ENCODE results near the gene ATP6V1A.

Gene ATP6V1A

DNA sequence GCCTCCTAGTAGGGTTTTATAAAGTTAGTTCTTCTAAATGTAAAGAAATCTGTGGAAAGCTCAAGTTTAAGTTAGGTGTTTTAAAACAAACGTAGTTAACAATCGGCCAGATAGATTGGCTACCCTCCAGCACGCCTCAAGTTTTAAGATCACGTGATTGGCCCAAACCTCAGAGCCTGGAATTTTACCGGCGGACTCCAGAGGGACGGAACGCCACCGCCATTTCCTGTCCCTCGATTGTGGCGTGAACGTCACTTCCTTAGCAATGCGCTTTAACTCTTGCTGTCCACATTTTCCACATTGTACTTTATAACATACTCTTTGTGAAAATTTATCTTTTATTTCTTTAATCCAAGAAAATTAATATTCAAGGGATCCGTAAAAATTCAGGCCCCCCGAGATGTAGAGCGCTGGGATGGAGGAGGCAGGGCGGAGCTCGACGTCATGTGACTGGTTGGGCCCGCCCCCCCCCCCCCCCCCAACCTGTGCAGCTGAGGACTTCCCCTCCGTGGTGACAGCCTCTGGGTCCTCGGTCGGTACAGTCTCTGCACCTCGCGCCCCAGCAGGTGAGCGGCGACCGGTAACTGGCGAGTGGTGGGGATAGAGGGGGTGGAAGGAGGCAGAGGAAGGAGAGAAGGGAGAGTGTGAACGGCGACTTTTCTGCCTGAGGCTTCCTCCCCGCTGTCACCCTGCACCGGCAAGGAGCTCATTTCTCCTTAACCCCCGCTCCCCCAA, at the start of gene ATP6V1A:
Gene ATP6V1A (plus strand): TSS at position 488 of the 735 bp plus-strand sequence. CDS start 31,719 bp downstream, outside the sequence.
- DNase-seq, result peak; percentile 95

DNA sequence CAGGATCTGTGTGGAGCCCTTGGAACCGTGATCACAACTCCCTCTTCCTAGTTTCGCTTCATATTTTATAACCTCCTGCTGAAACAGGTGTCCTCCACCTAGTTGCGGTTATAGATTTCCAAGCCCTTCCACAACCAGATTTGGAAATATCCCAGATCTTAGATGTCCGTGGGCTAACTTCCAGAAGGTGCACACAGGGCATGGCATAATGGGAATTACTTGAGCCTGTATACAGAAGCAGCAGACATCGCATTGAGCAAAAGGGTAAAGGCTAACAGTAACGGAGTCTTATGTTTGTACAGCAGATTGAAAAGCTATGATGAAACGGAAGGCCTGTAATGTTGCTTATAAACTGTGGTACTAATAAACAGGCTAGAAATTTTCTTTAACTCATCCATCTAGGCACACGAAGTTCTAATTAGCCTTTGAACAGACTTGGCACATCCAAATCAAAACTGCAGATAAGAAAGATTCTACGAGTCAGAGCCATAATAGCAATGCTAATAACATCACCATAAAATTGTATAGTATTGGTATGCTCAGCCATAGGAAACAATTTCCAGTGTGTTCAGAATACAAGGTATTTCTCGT, 49.2 kb upstream of the ATP6V1A start:
- no peak for DNase-seq

GRCh38 chr3:113698213-113698742, 48.6 kb upstream of the ATP6V1A start:
- no peak for DNase-seq

- no peak for DNase-seq
Measured at GRCh38 chr3:113698956-113699355, 47.9 kb upstream of the ATP6V1A start.

DNA sequence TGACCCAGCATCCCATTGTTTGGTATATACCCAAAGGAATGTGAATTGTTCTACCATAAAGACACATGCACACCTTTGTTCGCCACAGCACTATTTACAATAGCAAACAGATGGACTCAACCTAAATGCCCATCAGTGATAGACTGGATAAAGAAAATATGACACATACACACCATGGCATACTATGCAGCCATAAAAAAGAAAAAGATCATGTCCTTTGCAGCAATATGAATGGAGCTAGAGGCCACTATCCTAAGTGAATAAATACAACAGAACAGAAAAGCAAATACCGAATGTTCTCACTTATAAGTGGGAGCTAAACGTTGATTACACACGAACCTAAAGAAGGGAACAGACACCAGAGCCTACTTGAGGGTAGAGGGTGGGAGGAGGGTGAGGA, 39.0 kb upstream of the ATP6V1A start:
- DNase-seq, result no peak

GRCh38 chr3:113712129-113712528, 34.7 kb upstream of the ATP6V1A start:
- DNase-seq, result no peak

DNA sequence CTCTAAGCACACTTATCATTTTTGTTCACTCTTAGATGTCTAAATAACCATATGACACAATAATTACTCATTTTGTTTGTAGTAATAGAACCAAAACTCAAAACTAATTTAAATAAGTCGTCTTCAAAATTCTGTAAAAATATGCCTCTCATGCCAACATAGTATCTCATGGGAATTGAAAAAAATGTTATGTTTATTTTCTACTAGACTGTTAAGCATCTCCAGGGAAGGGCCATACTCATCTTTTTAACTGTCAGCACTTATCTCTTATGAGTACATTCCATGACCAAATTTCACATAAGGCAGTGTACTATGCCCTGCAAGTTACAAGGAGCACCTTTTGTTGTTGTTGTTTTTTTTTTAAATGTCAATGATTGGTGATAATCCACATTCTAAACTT, 32.1 kb upstream of the ATP6V1A start:
- no peak for DNase-seq

DNA sequence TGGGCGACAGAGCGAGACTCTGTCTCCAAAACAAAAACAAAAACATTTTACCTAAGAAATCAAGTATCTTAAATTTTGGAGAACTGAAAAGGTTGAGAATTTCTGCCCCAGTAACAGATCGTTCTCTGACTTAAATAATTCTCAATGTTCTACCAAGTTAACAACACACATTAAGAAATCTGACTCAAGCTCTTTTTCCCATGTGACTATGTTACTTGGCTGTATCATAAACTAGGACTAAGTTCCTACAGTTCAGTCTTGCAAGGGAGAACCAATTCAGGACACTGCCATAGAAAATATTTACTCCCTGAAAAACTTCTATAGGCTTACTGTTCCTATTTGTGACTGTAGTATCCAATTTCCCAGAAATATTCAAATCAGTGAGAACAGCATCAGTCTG, 29.5 kb upstream of the ATP6V1A start:
- no peak for DNase-seq

DNA sequence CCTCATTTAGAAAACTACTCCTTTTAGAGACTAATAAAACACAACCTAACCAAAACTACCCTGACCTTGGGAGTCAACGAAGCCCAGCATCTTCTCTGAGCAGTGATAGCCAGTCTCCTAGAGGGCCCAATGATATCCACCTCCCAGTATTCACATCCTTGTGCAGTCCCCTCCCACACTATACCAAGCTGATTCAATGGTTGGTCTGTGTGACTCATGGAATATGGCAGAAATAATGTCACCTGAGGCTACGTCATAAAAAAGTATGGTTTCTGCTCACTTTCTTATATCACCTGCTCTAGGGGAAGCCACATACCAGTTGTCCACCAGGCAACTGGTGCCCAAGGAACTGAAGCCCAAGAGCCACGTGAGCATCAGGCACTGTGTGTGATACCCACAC, 29.0 kb upstream of the ATP6V1A start:
- DNase-seq, result no peak

- no peak for DNase-seq
Measured at GRCh38 chr3:113719294-113719693, 27.5 kb upstream of the ATP6V1A start.

DNA sequence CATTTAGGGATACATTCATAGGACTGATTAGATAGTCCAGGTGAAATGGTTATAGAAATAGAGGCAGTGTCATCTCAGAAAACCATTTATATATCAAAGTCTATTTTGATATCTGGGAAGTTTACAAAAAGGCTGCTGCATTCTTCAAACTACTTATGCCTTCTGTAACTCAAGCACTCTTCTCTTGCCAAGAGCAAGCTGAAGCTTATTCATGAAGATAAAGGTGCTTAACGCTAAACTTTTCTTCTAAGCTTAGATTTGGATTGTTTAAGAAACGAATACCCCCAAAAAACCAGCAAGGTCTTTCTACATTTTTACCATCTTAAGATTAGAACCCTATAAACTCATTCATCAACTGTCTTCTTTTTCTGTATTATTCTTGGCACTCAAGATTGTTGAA, 27.1 kb upstream of the ATP6V1A start:
- no peak for DNase-seq

DNA sequence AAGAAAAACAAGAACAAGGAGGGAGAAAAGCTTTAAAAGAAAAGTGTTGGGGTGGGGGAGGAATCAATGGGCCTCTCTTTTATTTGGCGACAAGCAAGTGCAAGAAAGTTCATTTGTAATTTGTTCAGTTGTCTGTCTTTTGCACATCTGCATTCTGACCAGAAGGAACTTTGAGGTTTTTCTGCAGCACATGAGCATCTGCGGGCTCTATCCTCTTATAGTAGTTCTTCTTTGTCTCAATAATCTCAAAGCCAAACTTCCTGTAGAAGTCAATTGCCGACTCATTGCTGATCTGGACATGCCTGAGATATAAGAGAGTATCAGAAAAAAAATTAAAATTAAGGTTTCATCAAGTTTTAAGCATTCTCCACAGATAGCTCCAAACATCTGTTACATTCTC, 25.2 kb upstream of the ATP6V1A start:
- no peak for DNase-seq

DNA sequence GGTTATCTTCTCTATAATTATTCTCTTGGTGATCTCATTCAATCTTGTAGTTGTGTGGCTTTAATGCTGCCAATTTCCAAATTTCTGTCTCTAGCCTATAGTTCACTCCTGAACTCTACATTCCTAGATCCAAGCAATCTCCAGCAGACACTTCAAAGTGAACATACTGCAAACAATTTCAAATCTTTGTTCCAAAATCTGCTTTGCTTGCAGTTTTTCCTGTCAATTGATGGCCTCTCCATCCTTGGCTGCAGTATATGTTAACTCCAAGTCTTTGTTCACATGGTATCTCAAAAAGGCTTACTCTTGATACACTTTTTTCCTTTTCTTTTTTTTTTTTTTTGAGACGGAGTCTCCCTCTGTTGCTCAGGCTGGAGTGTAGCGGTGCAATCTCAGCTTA, 18.2 kb upstream of the ATP6V1A start:
- DNase-seq, result no peak

DNA sequence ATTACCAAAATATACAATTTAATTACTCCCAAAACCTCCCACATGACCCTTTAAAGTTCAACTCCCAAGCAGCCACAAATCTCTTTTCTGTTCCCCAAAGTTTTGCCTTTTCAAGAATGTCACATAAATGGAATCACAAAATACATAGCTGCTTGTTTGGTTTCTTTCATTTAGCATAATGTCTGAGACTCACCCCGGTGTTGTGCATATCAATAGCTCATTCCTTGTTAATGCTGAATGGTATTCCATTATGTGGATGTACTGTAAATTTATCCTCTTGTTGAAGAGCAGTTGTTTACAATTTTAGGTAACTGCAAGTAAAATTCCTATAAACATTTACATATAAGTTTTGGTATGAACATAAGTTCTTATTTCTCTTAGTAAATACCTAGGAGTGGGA, 16.3 kb upstream of the ATP6V1A start:
- DNase-seq, result no peak

- DNase-seq, result no peak
Measured at GRCh38 chr3:113731694-113732093, 15.1 kb upstream of the ATP6V1A start.

GRCh38 chr3:113736548-113737089, 10.2 kb upstream of the ATP6V1A start:
- peak; percentile 68 for DNase-seq

- DNase-seq, result no peak
Measured at GRCh38 chr3:113741086-113741485, 5.7 kb upstream of the ATP6V1A start.

GRCh38 chr3:113741620-113742019, 5.2 kb upstream of the ATP6V1A start:
- DNase-seq, result no peak

GRCh38 chr3:113743006-113743630, 3.7 kb upstream of the ATP6V1A start:
- no peak for DNase-seq

GRCh38 chr3:113744941-113745755, 1.7 kb upstream of the ATP6V1A start:
- peak; percentile 89 for DNase-seq

DNA sequence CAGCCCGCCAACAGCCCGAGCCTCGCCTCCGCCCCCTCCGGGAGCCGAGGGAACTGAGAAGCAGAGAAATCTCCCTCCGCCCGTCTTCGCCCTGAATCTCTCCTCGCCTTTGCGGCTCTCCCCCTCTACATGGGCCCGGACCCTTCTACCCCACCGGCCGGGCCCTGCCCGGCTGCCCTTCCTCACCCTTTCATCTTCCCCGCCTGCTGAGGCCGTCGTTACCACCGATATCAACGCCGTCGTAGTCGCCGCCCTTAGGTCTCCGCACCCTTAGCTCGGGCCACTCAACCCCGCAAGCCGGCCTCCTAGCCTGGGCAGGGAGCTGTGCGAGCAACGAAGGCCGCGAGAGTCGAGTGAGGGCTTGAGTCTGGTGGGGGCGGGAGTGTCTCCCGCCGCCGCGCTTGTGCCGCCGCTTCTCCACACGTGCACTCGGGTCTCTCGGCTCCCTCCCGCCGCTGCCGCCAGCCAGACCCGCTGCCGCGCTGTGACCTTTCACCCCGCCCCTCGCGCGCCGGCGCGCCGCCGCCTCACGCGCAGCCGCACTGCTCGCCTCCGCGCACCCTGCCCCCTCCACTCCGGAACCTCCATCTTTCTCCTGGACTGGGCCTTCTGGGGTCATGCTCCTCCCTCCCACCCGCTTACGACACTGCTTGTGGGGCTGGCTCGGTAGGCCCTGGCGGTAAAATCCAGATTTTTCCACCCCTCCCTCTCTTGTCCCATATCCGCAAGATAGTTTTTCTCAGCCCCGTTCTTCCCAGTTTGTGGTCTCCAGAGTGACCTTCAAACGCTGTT, 883 bp upstream of the ATP6V1A start, which contains the start of gene NAA50:
Gene NAA50 (minus strand): TSS at position 494 of the 792 bp plus-strand sequence. CDS start 300 bp downstream, at position 194.
- peak; percentile 85 for DNase-seq
